Neural cell (in vitro differentiated cells): Measurements from ENCODE around the gene THRB. TPM values are rescaled to one million over a fixed set of nuclear protein-coding genes. Genes with fewer than 3 reads are reported as not detected.

Experiments
- H2AFZ ChIP-seq: fragments of 200-600, 300-800 bp; sonication (generic), shearing (Covaris generic); 2 replicates; pipeline ENCODE4 v1.6.0; 2014; ENCODE audit warnings: low read depth, mild to moderate bottlenecking, antibody characterized with exemption, low read length, moderate library complexity
- H3F3A ChIP-seq: fragments of 200-600 bp; shearing (Covaris generic); 2 replicates; pipeline ENCODE4 v1.6.1; 2016; ENCODE audit warnings: mild to moderate bottlenecking, moderate library complexity, mixed read lengths, antibody characterized with exemption, low read length; ENCODE audit not compliant: insufficient read depth, poor library complexity, severe bottlenecking
- H3K27ac ChIP-seq: fragments of 200-600, 300-800 bp; sonication (generic), shearing (Covaris generic); 2 replicates; pipeline ENCODE4 v1.5.1; 2014; ENCODE audit warnings: mild to moderate bottlenecking, low read length, moderate library complexity
- H3K27me3 ChIP-seq: fragments of 300-800, 200-600 bp; sonication (generic), shearing (Covaris generic); 2 replicates; pipeline ENCODE4 v1.6.0; 2014; ENCODE audit warnings: mild to moderate bottlenecking, low read depth, low read length, moderate library complexity; ENCODE audit not compliant: insufficient read depth
- H3K36me3 ChIP-seq: fragments of 300-800, 200-600 bp; sonication (generic), shearing (Covaris generic); 2 replicates; pipeline ENCODE4 v1.5.1; 2014; ENCODE audit warnings: mild to moderate bottlenecking, antibody characterized with exemption, low read length, moderate library complexity; ENCODE audit not compliant: insufficient read depth
- H3K4me2 ChIP-seq: fragments of 300-800, 200-600 bp; sonication (generic), shearing (Covaris generic); 2 replicates; pipeline ENCODE4 v1.6.0; 2014; ENCODE audit warnings: mild to moderate bottlenecking, low read length
- H3K4me3 ChIP-seq: fragments of 300-800, 200-600 bp; sonication (generic), shearing (Covaris generic); 2 replicates; pipeline ENCODE4 v1.5.1; 2014; ENCODE audit warnings: mild to moderate bottlenecking, low read length, moderate library complexity
- H3K79me2 ChIP-seq: fragments of 200-600 bp; shearing (Covaris generic); replicated peaks from 2 replicates; pipeline ENCODE4 v1.6.0; 2014; ENCODE audit warnings: mild to moderate bottlenecking, low read length, moderate library complexity; ENCODE audit not compliant: insufficient read depth
- H3K9ac ChIP-seq: fragments of 300-800, 200-600 bp; sonication (generic), shearing (Covaris generic); 2 replicates; pipeline ENCODE4 v1.6.1; 2016; ENCODE audit warnings: mild to moderate bottlenecking, low read length, mixed read lengths
- H3K9me2 ChIP-seq: fragments of 200-600 bp; shearing (Covaris generic); 2 replicates; pipeline ENCODE4 v1.6.1; 2016; ENCODE audit warnings: mild to moderate bottlenecking, low read length, mixed read lengths; ENCODE audit not compliant: insufficient read depth
- H3K9me3 ChIP-seq: fragments of 200-600, 300-800 bp; sonication (generic), shearing (Covaris generic); 2 replicates; pipeline ENCODE4 v1.6.1; 2016; ENCODE audit warnings: mild to moderate bottlenecking, mixed run types, low read length, moderate library complexity, mixed read lengths
- H4K20me1 ChIP-seq: fragments of 200-600 bp; shearing (Covaris generic); 2 replicates; pipeline ENCODE4 v1.6.1; 2016; ENCODE audit warnings: mild to moderate bottlenecking, mixed run types; ENCODE audit not compliant: insufficient read depth
- EP300 ChIP-seq: fragments of 450-650 bp; conservative IDR thresholded peaks from 2 replicates; pipeline ENCODE4 v1.6.1; 2014; ENCODE audit warnings: antibody characterized with exemption, mild to moderate bottlenecking, moderate library complexity; ENCODE audit not compliant: poor library complexity, severe bottlenecking
- EZH2 ChIP-seq: fragments of 200-600, 300-800 bp; shearing (Covaris generic), sonication (generic); IDR thresholded peaks from 2 replicates; pipeline ENCODE4 v1.6.1; 2014; ENCODE audit warnings: antibody characterized with exemption, low read length, borderline replicate concordance, mild to moderate bottlenecking; ENCODE audit not compliant: insufficient read depth, poor library complexity, severe bottlenecking
- MXI1 ChIP-seq: fragments of 450-650 bp; conservative IDR thresholded peaks from 2 replicates; pipeline ENCODE4 v1.6.1; 2014; ENCODE audit warnings: antibody characterized with exemption, mild to moderate bottlenecking; ENCODE audit not compliant: poor library complexity, severe bottlenecking
- POLR2AphosphoS5 ChIP-seq: IDR thresholded peaks from 2 replicates; pipeline ENCODE4 v1.6.1; 2012
- RAD21 ChIP-seq: fragments of 450-650 bp; conservative IDR thresholded peaks from 2 replicates; pipeline ENCODE4 v1.6.1; 2014; ENCODE audit warnings: antibody characterized with exemption, mild to moderate bottlenecking, moderate library complexity
- SMC3 ChIP-seq: fragments of 450-650 bp; conservative IDR thresholded peaks from 2 replicates; pipeline ENCODE4 v1.6.1; 2014; ENCODE audit warnings: antibody characterized with exemption, mild to moderate bottlenecking, moderate library complexity; ENCODE audit not compliant: poor library complexity
- TAF1 ChIP-seq: IDR thresholded peaks from 2 replicates; pipeline ENCODE4 v1.6.1; 2012; ENCODE audit warnings: low read depth
- polyA plus RNA-seq: library from polyadenylated mRNA; depleted of rRNA; stranded (reverse); fragments of >200 nt; gene quantifications from 2 replicates; pipeline ENCODE4 v1.2.3, GENCODE V29; 2014
- TF ChIP-seq, protein P1 (sequence below): IDR thresholded peaks from 2 replicates; pipeline ENCODE4 v1.6.1; 2012; ENCODE audit warnings: borderline replicate concordance
- TF ChIP-seq, protein P2 (sequence below): fragments of 450-650 bp; IDR thresholded peaks from 2 replicates; pipeline ENCODE4 v1.5.1; 2014; ENCODE audit warnings: antibody characterized with exemption, mild to moderate bottlenecking, moderate library complexity; ENCODE audit not compliant: poor library complexity, severe bottlenecking

THRB gene
- polyA plus RNA-seq, 1 donor from 2014 or later = 1.7 TPM

DNA sequence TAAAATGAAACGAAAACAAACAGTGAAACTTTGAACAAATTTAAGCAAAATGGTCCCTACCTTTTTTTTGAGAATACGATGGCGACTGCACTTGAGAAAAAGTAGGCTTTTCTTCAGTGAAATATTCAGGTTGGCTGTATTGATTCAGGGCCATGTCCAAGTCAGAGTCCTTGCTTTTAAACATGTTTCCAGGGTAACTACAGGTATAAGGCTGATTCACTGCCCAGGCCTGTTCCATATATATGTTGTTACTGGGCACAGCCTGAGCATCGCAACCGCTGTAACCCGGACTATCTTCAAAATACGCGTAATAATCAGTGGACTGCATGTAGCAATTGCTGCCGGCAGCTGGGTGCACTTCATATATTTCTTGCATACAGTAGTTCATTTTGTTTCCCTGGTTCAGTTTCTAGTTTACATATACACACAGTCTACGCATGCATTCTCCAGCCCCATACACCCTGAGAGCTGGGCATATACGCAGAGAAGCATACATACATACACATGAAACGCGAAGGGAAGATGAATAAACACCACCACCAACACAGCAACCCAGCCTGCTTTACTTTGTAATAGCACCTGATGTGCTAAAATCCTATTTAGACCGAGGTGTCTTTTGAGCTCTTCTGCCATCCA lies 329.6 kb downstream of the THRB start:
- Histone ChIP-seq H3K9ac (no peak overlapping the region), H3F3A (no peaks in the 10 kb centered on the region), H3K4me3 (no peak overlapping the region), H3K9me3 (no peaks in the 10 kb centered on the region), H2AFZ (no peak overlapping the region), H3K27me3 (no peaks in the 10 kb centered on the region), H3K36me3 (no peaks in the 10 kb centered on the region), H3K27ac (no peak overlapping the region), H3K9me2 (no peaks in the 10 kb centered on the region), H4K20me1 (no peaks in the 10 kb centered on the region), H3K79me2 (no peaks in the 10 kb centered on the region), H3K4me2 (no peak overlapping the region)
- TF ChIP-seq TAF1 = no peak
- no peak for TF ChIP-seq RAD21
- TF ChIP-seq, protein P1, sequence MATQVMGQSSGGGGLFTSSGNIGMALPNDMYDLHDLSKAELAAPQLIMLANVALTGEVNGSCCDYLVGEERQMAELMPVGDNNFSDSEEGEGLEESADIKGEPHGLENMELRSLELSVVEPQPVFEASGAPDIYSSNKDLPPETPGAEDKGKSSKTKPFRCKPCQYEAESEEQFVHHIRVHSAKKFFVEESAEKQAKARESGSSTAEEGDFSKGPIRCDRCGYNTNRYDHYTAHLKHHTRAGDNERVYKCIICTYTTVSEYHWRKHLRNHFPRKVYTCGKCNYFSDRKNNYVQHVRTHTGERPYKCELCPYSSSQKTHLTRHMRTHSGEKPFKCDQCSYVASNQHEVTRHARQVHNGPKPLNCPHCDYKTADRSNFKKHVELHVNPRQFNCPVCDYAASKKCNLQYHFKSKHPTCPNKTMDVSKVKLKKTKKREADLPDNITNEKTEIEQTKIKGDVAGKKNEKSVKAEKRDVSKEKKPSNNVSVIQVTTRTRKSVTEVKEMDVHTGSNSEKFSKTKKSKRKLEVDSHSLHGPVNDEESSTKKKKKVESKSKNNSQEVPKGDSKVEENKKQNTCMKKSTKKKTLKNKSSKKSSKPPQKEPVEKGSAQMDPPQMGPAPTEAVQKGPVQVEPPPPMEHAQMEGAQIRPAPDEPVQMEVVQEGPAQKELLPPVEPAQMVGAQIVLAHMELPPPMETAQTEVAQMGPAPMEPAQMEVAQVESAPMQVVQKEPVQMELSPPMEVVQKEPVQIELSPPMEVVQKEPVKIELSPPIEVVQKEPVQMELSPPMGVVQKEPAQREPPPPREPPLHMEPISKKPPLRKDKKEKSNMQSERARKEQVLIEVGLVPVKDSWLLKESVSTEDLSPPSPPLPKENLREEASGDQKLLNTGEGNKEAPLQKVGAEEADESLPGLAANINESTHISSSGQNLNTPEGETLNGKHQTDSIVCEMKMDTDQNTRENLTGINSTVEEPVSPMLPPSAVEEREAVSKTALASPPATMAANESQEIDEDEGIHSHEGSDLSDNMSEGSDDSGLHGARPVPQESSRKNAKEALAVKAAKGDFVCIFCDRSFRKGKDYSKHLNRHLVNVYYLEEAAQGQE = no peak
- TF ChIP-seq EP300 = no peak
- no peak for TF ChIP-seq MXI1
- TF ChIP-seq POLR2AphosphoS5 = no peak
- TF ChIP-seq, protein P2, sequence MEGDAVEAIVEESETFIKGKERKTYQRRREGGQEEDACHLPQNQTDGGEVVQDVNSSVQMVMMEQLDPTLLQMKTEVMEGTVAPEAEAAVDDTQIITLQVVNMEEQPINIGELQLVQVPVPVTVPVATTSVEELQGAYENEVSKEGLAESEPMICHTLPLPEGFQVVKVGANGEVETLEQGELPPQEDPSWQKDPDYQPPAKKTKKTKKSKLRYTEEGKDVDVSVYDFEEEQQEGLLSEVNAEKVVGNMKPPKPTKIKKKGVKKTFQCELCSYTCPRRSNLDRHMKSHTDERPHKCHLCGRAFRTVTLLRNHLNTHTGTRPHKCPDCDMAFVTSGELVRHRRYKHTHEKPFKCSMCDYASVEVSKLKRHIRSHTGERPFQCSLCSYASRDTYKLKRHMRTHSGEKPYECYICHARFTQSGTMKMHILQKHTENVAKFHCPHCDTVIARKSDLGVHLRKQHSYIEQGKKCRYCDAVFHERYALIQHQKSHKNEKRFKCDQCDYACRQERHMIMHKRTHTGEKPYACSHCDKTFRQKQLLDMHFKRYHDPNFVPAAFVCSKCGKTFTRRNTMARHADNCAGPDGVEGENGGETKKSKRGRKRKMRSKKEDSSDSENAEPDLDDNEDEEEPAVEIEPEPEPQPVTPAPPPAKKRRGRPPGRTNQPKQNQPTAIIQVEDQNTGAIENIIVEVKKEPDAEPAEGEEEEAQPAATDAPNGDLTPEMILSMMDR = no peak
- no peak for TF ChIP-seq EZH2
- no peak for TF ChIP-seq SMC3

DNA sequence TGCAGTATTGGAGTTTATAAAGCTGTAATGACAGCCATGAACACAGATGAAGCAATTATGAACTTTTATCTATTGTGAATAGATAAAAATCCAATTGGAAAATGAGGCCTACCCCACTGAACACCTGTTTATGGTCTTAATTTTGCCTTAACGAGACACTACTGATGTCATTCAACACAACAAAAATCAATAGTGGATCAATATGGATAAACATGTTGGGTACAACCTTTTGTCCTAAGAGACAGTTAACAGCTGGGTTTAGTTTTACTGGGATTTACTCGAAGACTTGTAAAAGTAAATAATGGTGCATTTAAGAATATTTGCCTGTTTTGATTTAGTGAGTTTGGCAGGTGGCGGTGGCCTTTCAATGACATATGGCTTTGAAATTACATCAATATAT lies 331.7 kb downstream of the THRB start:
- H3K9me2 ChIP-seq = no peaks in the 10 kb centered on the region
- no peak overlapping the region for H3K27ac ChIP-seq
- no peaks in the 10 kb centered on the region for H4K20me1 ChIP-seq
- H3K9ac ChIP-seq = no peak overlapping the region
- no peak for TF ChIP-seq POLR2AphosphoS5
- no peak for TF ChIP-seq RAD21
- TF ChIP-seq MXI1 = no peak
- TF ChIP-seq, protein P1 = no peak
- TF ChIP-seq SMC3 = no peak
- TF ChIP-seq, protein P2 = no peak
- TF ChIP-seq TAF1 = no peak
- TF ChIP-seq EP300 = no peak
- no peak for TF ChIP-seq EZH2
- no peak overlapping the region for H3K4me2 ChIP-seq
- H3K36me3 ChIP-seq = no peaks in the 10 kb centered on the region
- no peak overlapping the region for H3K4me3 ChIP-seq
- H3K9me3 ChIP-seq = no peaks in the 10 kb centered on the region
- no peaks in the 10 kb centered on the region for H3K79me2 ChIP-seq
- H2AFZ ChIP-seq = no peak overlapping the region
- H3F3A ChIP-seq = no peaks in the 10 kb centered on the region
- no peaks in the 10 kb centered on the region for H3K27me3 ChIP-seq
